ENCODE results near the gene S100A16.
"Not testable (repeated sequence)": the region's sequence is repeated elsewhere in the genome, so short reads cannot be mapped to it uniquely, and the experiment has no call there.

S100A16 gene

DNA sequence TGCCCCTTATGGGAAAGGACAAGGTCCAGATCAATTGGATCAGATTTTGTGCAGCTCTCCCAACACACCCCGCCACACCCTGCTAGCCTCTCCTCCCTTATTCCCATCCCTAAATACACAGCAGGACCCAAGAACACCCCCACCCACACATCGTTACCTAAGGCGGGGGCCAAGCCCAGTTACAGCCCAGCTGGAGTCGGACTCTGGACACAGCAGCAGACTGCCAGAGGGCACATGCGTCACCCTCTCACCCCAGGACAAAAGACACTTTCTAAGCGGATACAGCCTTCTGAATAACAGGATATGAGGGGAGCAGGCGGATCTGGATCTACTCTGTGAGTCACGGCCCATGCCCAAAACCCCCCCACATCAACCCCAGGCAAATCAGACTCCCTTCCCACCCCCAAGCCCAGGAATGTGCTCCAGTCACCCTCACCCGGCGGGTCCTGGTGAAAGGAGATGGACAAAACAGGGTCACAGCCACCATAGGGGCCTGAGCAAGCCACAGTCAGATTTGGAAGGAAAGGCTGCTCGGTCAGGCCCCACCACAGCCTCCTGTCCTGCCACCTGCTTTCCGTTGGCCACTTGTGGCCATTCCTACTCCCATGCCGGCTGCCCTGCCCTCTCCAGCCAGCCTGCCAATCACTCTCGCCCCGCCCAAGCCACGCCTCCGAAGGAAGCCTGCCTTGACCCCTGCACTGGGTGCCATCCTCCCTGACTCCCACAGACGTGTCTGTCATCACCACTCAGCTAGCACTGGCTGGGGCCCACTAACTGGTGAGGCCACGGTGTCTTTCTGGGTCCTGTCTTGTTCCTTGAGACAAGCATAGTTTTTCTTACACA, 4.0 kb downstream of the S100A16 start:
- DNase-seq (ENCODE audit: low read depth in 1 of 2, low spot score in 1 of 2): peak; percentile 85 to 93
- no peak for TF ChIP-seq JUND (IDR thresholded peaks at IDR 0.05; ENCODE audit: low read depth)
- in situ Hi-C loops (cut with HindIII; ENCODE audit: low pct_unique_long_range_greater_than_20kb, low sequenced_read_pairs): no loop called here

DNA sequence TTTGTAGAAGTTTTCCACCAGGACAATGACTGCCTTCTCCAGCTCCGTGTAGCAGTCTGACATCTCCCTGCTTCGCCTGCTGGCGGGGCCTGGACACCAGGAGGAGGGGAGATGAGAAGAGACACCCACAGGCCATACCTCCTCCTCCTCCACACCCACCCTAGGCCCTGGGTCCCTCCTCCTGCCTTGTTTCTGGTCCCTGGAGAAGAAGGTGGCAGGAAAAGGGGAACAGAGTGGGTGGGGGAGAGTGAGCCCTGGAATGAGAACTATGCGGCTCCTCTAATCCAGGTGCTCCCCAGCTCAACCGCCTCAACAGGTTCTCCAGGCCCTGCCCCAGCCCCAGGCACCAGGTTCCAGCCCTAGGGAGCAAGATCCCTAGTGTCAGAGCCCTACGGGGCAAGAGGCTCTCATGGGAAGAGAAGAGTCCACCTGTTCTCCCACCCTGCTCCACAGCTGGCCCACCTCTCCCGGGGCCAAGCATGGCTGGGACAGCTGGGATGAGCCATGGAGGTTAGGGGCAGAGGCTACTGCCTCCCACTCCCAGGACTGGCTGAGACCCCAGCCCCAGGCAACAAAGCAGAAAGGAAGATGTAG, 4.8 kb downstream of the S100A16 start:
- peak; percentile 77 to 97 for DNase-seq (ENCODE audit: low read depth in 1 of 2, low spot score in 1 of 2)
- in situ Hi-C loops (cut with HindIII; ENCODE audit: low pct_unique_long_range_greater_than_20kb, low sequenced_read_pairs): no loop called here
- no peak for TF ChIP-seq JUND (IDR thresholded peaks at IDR 0.05; ENCODE audit: low read depth)

DNA sequence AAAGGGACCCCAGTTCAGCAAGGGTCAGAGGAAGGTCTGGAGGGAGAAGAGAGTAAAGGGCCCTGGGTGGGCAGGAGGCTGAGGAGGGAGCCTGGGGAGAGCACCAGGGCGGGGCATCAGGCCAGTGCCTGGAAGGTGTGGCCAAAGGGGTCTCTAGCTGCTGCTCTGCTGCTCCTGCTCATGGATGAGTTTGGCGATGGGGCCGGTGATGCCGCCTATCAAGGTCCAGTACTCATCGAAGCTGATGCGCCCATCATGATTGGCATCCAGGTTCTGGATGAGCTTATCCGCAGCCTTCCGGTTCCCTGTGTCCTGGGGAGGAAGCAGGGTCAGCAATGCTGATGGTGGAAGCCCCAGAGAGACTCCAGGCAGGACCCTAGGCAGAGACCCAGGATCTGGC, 5.6 kb downstream of the S100A16 start:
- in situ Hi-C loops (cut with HindIII; ENCODE audit: low pct_unique_long_range_greater_than_20kb, low sequenced_read_pairs): no loop called here
- no peak for DNase-seq (ENCODE audit: low read depth in 1 of 2, low spot score in 1 of 2)
- no peak for TF ChIP-seq JUND (IDR thresholded peaks at IDR 0.05; ENCODE audit: low read depth)

DNA sequence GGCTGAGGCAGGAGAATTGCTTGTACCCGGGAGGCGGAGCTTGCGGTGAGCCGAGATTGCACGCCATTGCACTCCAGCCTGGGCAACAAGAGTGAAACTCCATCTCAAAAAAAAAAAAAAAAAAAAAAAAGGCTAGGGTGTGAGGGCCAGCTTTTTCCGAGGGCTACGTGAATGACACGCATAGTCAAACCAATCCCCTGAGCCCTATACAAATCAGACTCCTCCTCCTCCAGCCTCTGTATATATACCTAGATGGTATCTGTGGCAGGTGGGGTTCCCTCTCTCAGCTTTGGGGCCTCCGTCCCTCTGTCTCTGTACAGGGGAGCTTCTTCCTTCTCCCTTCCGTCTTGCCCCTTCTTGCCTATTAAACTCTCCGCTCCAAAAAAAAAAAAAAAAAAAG, 6.7 kb downstream of the S100A16 start:
- TF ChIP-seq JUND (IDR thresholded peaks at IDR 0.05; ENCODE audit: low read depth): no peak
- in situ Hi-C loops (cut with HindIII; ENCODE audit: low pct_unique_long_range_greater_than_20kb, low sequenced_read_pairs): no loop called here
- no peak for DNase-seq (ENCODE audit: low read depth in 1 of 2, low spot score in 1 of 2)

DNA sequence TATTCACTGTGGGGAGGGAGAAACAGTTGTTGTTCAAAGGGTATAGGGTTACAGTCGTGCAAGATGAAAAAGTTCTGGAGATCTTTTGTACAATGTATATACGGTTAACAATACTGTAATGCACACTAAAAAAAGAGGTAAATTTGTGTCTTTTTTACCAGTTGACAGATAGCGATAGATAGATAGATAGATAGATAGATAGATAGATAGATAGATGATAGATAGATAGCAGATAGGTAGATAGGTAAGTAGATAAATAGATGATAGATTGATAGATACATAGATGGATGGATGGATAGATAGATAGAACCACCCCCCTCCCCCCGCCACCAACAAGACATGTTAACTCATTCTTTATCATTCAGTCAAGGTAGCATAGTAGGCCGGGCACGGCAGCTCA, 10.2 kb downstream of the S100A16 start:
- in situ Hi-C loops (cut with HindIII; ENCODE audit: low pct_unique_long_range_greater_than_20kb, low sequenced_read_pairs): no loop called here
- TF ChIP-seq JUND (IDR thresholded peaks at IDR 0.05; ENCODE audit: low read depth): no peak
- no peak for DNase-seq (ENCODE audit: low read depth in 1 of 2, low spot score in 1 of 2)

DNA sequence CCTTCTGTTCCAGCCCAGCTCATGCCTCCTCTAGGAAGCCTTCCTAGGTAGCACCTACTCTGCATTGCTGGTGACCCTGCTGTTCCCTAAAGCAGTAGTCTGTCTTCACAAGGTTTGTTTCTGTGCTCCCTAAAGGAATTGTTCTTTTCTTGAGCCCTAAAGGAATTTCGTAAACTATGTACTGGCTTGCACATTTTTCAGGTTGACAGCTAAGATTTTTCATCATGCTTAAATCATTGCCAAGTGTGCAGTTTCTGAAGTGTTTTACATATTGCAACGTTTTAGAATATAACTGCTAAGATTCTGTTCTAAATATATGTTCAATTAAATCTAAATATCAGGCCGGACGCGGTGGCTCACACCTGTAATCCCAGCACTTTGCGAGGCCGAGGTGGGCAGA, 13.1 kb downstream of the S100A16 start:
- in situ Hi-C loops (cut with HindIII; ENCODE audit: low pct_unique_long_range_greater_than_20kb, low sequenced_read_pairs): no loop called here

DNA sequence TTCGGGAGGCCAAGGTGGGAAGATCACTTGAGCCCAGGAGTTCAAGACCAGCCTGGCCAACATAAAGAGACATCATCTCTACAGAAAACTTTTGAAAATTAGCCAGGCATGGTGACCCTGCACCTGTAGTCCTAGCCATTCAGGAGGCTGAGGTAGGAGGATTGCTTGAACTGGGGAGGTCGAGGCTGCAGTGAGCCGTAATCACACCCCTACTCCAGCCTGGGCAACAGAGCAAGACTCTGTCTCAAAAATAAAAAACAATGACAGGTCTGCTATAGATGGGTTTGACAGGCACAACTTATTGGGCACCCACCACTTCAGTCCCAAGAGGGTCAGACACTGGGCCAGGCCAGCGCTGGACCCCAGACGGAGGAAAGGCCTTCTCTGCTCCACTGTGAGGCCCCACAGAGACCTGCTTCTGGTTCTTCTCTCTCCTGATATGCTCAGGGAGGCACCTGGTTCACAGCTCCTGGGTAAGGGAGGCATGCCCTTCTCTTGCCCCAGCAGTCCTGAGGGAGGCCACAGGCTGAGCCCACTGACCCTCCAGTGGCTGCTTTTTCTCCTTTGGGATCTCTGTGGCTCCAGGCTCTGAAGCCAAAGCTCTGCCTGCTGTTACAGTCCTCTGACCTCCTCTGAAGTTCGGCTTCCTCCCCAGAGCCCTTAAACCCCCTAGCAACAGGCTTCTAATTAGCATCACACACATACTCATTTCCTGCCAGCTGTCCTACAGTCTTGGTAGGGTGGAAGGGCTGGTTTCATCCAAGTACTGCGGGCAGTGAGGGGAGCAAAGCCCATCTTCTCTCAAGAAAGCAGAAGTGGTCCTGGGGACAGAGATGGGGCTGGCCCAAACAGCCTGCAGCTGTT, 14.4 kb downstream of the S100A16 start:
- in situ Hi-C loops (cut with HindIII; ENCODE audit: low pct_unique_long_range_greater_than_20kb, low sequenced_read_pairs): no loop called here
- TF ChIP-seq JUND (IDR thresholded peaks at IDR 0.05; ENCODE audit: low read depth): no peak
- DNase-seq (ENCODE audit: low read depth in 1 of 2, low spot score in 1 of 2): no peak

More for the DNA sequence above, 13.1 kb downstream of the S100A16 start:
- TF ChIP-seq JUND (IDR thresholded peaks at IDR 0.05; ENCODE audit: low read depth): no peak
- no peak for DNase-seq (ENCODE audit: low read depth in 1 of 2, low spot score in 1 of 2)

DNA sequence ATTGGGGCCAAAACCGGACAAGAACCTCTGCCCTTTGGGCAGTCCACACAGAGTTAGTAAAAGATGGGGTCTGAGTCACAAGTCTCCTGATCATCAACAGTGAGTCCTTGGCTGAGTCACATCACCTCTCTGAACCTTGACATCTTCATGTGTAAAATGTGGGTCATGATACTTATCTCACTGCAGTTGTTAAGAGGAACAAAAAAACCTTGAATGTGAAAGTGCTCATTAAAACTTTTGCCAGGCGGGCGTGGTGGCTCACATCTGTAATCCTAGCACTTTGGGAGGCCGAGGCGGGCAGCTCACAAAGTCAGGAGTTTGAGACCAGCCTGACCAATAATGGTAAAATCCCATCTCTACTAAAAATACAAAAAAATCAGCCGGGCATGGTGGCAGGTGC, 15.7 kb downstream of the S100A16 start:
- no peak for TF ChIP-seq JUND (IDR thresholded peaks at IDR 0.05; ENCODE audit: low read depth)
- in situ Hi-C loops (cut with HindIII; ENCODE audit: low pct_unique_long_range_greater_than_20kb, low sequenced_read_pairs): no loop called here
- DNase-seq (ENCODE audit: low read depth in 1 of 2, low spot score in 1 of 2): no peak

DNA sequence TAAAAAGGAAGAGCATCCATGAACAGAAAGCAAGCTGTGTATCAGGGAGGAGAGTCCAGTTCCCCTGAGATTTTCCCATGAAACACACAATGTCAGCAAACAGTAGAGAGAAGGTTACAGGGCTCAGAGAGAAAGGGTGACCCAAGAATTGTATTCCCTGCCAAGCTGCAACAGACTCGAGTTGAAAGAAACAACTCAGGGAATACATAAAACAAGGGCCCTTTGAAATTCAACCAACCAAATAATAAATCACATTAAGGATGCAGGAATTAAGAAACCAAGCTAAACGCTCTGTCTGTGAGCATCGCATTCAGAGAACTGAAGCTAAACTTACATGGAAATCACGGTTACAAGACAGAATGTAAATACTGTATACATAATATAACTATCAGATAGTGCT, 20.2 kb downstream of the S100A16 start:
- in situ Hi-C loops (cut with HindIII; ENCODE audit: low pct_unique_long_range_greater_than_20kb, low sequenced_read_pairs): no loop called here
- DNase-seq (ENCODE audit: low read depth in 1 of 2, low spot score in 1 of 2): no peak

DNA sequence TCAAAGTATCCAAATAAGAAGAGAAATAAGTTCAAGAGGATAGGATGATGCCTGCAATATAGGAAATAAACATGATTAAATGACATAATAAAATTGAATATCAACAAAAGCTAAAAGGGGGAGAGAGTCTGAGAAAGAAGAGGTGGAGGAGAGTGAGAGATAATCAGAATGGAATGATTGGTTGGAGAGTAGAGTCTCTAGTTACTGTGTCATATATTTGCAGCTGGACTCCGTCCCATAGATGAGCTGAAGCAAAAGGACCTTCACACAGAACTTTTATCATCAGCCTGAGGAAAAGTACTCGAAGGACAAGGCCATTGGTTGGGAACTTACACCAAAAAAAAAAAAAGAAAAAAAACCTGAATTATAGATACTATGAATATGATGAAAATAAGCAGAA, 24.5 kb downstream of the S100A16 start:
- no peak for DNase-seq (ENCODE audit: low read depth in 1 of 2, low spot score in 1 of 2)
- in situ Hi-C loops (cut with HindIII; ENCODE audit: low pct_unique_long_range_greater_than_20kb, low sequenced_read_pairs): no loop called here
- no peak for TF ChIP-seq JUND (IDR thresholded peaks at IDR 0.05; ENCODE audit: low read depth)

More for the DNA sequence above, 20.2 kb downstream of the S100A16 start:
- no peak for TF ChIP-seq JUND (IDR thresholded peaks at IDR 0.05; ENCODE audit: low read depth)

DNA sequence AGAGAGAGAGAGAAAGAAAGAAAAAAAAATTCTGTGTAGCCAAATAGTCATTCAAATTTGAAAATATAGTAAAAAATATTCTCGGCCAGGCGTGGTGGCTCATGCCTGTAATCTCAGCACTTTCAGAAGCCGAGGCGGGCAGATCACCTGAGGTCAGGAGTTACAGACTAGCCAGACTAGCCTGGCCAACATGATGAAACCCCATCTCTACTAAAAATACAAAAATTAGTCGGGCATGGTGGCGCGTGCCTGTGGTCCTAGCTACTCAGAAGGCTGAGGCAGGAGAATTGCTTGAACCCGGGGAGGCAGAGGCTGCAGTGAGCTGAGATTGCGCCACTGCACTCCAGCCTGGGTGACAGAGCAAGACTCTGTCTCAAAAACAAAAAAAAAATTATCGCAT, 24.9 kb downstream of the S100A16 start:
- in situ Hi-C loops (cut with HindIII; ENCODE audit: low pct_unique_long_range_greater_than_20kb, low sequenced_read_pairs): not testable (repeated sequence)

DNA sequence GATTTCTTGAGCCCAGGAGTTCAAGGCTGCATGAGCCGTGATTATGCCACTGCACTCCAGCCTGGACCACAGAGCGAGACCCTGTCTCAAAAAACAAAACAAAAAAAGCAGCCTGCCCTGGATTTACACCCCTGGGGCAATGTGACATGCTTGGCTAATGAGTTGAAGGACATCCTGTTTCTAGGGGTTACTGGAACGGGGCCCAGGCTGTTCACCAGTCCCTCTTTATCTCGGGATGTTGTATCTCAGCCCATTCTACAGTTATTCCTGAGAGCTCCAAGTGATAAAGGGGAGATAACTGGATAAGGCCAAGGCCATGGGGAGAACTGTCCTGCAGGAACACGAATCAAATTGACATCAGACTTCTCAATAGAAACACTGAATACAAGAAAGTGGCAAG, 25.6 kb downstream of the S100A16 start:
- in situ Hi-C loops (cut with HindIII; ENCODE audit: low pct_unique_long_range_greater_than_20kb, low sequenced_read_pairs): no loop called here
- DNase-seq (ENCODE audit: low read depth in 1 of 2, low spot score in 1 of 2): no peak
- no peak for TF ChIP-seq JUND (IDR thresholded peaks at IDR 0.05; ENCODE audit: low read depth)

More for the DNA sequence above, 24.9 kb downstream of the S100A16 start:
- DNase-seq (ENCODE audit: low read depth in 1 of 2, low spot score in 1 of 2): not testable (repeated sequence)

DNA sequence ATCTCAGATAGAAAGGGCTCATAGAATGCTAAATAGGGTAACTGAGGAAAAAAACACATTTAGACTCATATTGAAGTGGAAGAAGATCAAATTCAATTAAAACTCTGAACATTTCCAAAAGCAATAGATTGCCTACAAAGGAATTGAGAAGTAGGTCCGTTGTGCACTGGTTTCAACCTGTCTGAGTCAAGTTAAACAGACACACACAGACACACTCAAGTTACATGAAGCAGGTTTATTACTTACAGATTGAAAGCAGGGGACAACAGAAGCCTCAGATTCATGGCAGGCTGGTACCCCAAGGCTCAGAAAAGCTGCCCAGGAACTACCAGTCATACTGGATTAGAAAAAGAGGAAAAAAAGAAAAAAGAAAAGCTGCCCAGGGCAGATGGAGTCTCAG, 26.6 kb downstream of the S100A16 start:
- no peak for DNase-seq (ENCODE audit: low read depth in 1 of 2, low spot score in 1 of 2)
- in situ Hi-C loops (cut with HindIII; ENCODE audit: low pct_unique_long_range_greater_than_20kb, low sequenced_read_pairs): no loop called here
- TF ChIP-seq JUND (IDR thresholded peaks at IDR 0.05; ENCODE audit: low read depth): no peak

All from T47D (cell line).